NCI-H2227 treated with DMSO at 0.1 percent for 48 hours (cell line): ENCODE data around the gene SPOCK1.

ENCODE experiments used
- DNase-seq: peaks from one replicate; lab custom pipeline; 2025; lab: John Stamatoyannopoulos, UW

Gene SPOCK1

DNA sequence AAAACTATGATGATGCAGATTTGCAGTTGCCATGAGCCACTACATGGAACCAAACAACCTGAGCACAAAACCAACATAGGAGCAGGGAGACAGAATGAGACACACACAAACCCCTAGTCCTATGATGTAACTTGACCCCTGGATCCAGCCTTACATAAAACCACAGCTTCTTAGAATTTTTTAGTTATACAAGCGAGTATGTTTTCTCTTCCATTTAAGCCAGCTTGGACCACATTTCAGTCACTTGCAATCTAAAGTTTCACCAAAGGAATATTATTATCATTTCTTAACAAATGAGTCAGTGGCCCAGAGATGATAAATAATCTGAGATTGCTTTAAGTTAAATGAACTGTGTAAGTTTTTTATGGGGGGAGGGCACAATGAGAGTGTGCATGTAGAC lies 6.8 kb downstream of the SPOCK1 start:
- DNase-seq: no peak

GRCh38 chr5:137491121-137491520 lies 8.0 kb downstream of the SPOCK1 start:
- peak; percentile 67 for DNase-seq

DNA sequence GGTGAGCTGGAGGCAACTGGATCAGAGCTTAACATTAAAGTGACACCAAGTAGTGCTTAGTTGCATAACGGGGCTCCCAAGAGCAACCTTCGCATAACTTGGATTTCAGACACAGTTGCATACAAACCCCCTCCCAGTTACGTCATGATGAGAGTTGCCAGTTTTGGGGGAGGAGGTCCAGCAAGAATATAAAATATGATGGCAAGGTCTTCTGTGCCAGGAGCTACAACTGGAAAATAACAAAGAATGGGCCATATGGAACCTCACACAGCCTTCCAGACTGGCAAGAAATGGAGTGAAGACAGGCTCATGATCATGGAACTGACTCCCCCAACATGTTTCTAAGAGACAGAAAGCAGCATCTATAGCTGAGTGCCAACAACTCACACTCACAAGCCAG lies 8.5 kb downstream of the SPOCK1 start:
- DNase-seq: no peak

GRCh38 chr5:137488974-137489373 lies 10.2 kb downstream of the SPOCK1 start:
- DNase-seq: no peak

DNA sequence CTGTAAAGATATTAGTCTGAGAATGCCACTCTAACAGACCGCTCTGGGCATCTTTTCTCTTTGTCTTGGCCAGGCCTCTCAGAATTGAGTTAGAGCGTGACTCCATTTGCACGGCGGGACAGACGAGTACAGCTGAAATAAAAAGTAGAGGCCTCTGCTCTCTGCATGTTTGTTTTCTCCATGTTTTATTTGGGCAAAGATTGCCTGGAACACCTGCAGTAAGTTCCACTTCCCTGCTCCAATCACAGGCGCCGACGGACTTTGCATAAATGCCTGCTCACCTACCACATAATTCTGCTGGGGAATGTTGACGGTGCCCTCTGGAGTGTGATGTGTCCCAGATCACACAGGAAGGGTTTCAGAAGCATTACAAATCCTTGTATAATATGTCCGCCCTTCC lies 10.6 kb downstream of the SPOCK1 start:
- DNase-seq: no peak

DNA sequence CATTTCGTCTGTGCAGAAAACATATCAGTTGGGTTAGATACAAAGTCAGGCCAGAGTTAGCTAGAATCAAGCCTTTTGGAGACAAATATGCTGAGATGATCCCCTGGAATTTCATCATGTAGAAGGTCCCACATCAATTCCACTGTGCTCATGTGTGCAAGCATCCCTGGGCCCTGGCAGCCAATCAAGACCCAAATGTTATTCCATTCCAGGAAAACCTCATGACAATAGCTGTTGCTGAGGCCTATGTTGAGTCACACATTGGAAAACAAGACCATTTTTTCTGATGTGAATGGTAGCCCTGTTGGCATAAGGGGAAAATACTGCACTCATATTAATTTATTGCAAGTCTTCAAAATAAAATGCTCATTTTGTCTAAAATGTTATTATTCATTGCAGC lies 11.5 kb downstream of the SPOCK1 start:
- DNase-seq: no peak

GRCh38 chr5:137486707-137487106 lies 12.4 kb downstream of the SPOCK1 start:
- no peak for DNase-seq

- DNase-seq: no peak
Observed at GRCh38 chr5:137481596-137481995, 17.5 kb downstream of the SPOCK1 start.

- no peak for DNase-seq
Observed at GRCh38 chr5:137478043-137478442, 21.1 kb downstream of the SPOCK1 start.

DNA sequence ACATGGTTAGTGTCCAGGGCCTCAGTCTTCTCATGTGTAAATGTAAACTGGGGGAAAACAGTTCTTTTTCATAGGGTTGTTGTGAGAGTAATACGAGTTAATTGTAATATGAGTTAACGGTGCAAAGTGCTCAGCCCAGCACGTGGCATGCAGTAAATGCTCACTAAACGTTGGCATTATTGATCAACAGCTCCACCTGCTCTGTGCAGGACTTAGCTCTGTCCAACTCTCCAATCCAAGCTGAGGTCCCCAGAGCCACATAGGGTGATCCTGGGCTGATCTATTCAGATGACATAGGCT lies 28.3 kb downstream of the SPOCK1 start:
- DNase-seq: no peak

DNA sequence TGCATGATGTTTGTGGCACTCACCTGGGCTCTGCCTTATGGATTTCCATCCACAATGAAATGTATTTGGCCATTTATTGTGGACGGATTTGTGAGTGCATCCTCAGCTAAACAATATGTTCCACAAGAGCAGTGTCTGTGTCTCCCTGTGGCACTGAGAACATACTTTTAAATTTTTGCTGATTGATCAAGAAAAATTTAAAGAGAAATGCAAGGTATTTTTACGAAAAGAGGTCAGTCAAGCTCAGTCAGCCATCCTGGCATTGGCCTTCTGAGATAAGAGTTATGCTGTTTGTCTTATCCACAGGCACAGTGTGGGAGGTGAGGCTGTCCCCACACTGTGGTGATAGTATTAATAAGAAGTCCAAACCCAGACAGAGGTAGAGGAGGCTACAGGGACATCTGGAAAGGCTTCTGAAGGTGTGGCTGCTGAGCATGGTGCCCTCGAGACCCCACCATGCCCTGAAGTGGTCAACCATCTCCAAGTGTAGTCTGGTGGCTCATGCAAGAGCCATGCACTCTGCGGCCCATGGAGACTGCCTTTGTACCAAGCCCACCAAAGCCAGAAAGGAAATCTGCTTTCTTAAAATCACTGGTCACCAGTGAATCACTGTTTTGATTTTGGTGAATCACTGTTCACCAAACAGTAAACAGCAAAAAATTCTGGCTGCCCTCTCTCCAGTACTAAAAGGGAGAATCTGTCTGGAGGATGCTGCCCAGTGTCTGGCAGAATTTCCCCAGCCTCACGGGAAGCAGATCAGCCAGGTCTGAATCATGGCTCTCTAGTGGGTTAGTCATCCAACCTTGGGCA lies 28.8 kb downstream of the SPOCK1 start:
- DNase-seq: no peak

GRCh38 chr5:137466889-137467288 lies 32.2 kb downstream of the SPOCK1 start:
- DNase-seq: no peak

- no peak for DNase-seq
Observed at GRCh38 chr5:137465930-137466329, 33.2 kb downstream of the SPOCK1 start.

DNA sequence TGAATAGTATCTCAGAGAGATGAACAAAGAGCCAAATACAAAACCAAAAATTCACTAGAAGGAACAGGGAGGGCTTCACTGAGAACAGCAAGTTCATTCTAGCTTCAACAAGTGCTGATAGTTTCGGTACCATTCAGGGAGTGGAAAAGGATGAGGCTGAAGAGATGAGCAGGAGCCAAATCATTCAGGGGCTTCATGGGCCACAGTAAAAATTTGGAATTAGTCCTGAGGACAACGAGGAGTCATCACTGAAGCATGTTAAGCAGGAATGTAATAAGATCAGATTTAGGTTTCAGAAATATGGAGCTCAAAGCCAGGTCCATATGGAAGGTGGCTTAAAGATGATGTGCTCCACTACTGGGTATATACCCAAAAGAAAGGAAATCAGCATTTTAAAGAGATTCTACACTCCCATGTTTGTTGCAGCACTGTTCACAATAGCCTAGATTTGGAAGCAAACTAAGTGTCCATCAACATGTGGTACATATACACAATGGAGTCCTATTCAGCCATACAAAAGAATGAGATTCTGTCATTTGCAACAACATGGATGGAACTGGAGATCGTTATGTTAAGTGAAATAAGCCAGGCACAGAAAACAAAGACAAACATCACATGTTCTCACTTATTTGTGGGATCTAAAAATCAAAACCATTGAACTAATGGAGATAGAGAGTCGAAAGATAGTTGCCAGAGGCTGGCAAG lies 36.2 kb downstream of the SPOCK1 start:
- no peak for DNase-seq

GRCh38 chr5:137462265-137462590 lies 36.9 kb downstream of the SPOCK1 start:
- DNase-seq: no peak

GRCh38 chr5:137461391-137462264 lies 37.5 kb downstream of the SPOCK1 start:
- no peak for DNase-seq

DNA sequence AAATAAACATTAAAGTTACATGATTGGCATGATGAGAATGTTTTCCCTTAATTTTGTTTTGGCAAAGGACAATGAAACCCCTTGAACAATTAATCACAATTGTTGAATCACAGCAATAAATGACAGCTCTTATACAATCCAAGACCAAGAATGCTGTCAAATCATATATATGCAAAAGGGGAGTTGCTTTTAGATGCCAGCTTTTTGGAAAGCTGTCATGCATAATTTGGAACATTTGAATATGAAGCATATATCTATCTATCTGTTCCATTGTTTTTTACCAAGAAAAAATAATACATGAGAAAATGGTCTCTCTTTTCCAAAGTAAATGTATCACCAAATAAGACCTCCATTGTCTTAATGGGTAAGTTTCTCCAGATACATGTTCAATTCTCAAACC lies 44.5 kb downstream of the SPOCK1 start:
- DNase-seq: no peak

DNA sequence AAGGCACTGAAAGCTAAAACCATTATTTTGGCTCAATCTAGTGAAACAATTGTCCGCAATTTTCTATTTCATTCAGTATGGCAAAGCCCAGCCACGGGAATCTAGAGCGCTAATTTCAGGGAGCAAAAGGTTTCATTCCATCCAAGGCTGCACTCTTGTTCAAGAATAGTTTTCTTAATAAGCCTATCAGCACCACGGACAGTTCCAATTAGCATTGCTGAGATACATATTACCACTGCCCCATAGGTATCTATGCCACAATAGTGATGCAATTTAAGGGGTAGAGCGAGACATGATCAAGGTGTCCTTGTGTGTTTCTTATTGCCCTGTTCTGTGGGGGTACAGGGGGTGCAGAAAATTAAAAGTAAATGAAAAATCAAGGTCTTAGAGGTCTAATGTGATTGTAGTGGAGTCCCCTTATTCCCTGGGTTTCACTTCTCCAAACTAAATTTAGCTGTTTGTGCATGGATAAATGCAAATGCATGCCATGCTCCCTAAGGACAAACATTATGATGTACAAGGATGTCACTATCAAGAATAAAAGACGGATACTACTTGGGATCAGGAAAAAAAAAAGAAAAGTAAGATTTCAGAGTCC lies 45.5 kb downstream of the SPOCK1 start:
- DNase-seq: no peak

- DNase-seq: no peak
Observed at GRCh38 chr5:137450759-137451158, 48.4 kb downstream of the SPOCK1 start.

GRCh38 chr5:137448868-137449267 lies 50.3 kb downstream of the SPOCK1 start:
- no peak for DNase-seq

GRCh38 chr5:137446615-137447014 lies 52.5 kb downstream of the SPOCK1 start:
- DNase-seq: no peak

DNA sequence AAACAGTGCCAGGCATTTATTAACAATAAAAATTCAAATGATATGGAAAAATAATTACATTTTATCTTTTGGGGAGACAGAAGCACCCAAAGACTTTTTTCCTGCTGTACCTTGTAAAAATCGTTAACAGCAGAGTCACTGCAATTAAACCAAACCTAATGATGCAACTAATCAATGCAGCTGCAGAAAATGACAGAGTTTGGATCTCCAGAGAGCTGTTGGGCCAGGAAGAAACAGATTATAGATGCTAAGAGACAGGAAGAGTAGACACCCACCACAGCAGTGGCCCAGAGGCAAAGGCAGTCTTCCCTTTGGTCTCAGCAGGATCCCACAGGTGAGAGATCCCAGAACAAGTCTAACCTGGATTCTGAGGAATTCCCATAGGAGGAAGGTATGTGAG lies 53.0 kb downstream of the SPOCK1 start:
- DNase-seq: no peak

DNA sequence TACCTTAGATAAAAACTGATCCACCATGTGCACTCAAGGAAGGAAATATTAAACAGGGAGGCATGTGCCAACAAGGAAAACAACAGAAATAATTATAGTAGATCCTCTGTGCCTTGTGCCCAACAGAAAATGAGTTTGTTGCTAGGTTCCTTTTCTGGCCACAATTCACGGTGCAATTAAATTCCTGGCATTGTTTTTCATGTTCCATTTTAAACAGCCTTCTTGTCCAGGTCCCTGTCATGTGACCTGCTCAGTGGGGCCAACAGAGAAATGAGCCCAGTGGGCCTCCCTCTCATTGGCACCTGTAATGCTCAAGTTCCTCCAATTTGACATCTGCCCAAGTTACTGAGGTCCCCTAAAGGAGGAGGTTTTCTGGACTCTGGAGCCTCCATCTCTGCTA lies 56.5 kb downstream of the SPOCK1 start:
- DNase-seq: no peak
